Ascending aorta (tissue), 2 donors: ENCODE measurements around the gene HGF. TPM values are rescaled to one million over a fixed set of nuclear protein-coding genes. Genes with fewer than 3 reads are reported as not detected.

ENCODE experiments used
- DNase-seq, 2 donors: peaks; one replicate each; pipeline ENCODE4 v3.0.0-alpha.2; 2019; ENCODE audit warnings: low spot score in 2 of 2
- H3K27ac ChIP-seq, 2 donors: fragments of 200-600 bp; sonication (generic); one replicate each; pipeline ENCODE4 v1.5.1; 2016 to 2017; ENCODE audit warnings: mild to moderate bottlenecking in 1 of 2
- H3K27me3 ChIP-seq: fragments of 200-600 bp; sonication (generic); one replicate; pipeline ENCODE4 v1.5.1; 2017
- H3K36me3 ChIP-seq, 2 donors: fragments of 200-600 bp; sonication (generic); one replicate each; pipeline ENCODE4 v1.5.1; 2016
- H3K4me1 ChIP-seq, 2 donors: fragments of 200-600 bp; sonication (generic); one replicate each; pipeline ENCODE4 v1.5.1; 2016 to 2017; ENCODE audit warnings: mild to moderate bottlenecking in 1 of 2
- H3K4me3 ChIP-seq, 2 donors: fragments of 200-600 bp; sonication (generic); one replicate each; pipeline ENCODE4 v1.5.1; 2016 to 2017; ENCODE audit warnings: mild to moderate bottlenecking in 1 of 2
- H3K9me3 ChIP-seq, 2 donors: fragments of 200-600 bp; sonication (generic); one replicate each; pipeline ENCODE4 v1.5.1; 2016
- intact Hi-C: fragments of 100-400 bp; cut with DNase I; formaldehyde crosslinking; loops from one replicate; pipeline ENCODE4 v1.15.1; 2023
- total RNA-seq: library from RNA; depleted of rRNA; stranded (reverse); fragments of >200 nt; gene quantifications from one replicate; pipeline ENCODE4 v1.1.0, GENCODE V29; 2016
- TF ChIP-seq, protein P1 (sequence below), 3 experiments: fragments of 200-600 bp in 2 of 3; fragments of 450-650 bp in 1 of 3; sonication (generic) in 2 of 3; IDR thresholded peaks; one replicate each; pipeline ENCODE4 v1.5.1; 2016 to 2019; ENCODE audit warnings: antibody characterized with exemption in 3 of 3, mild to moderate bottlenecking in 1 of 3, moderate library complexity in 1 of 3

Gene HGF
- total RNA-seq, 1 donor from 2014 or later: 11.7 TPM

DNA sequence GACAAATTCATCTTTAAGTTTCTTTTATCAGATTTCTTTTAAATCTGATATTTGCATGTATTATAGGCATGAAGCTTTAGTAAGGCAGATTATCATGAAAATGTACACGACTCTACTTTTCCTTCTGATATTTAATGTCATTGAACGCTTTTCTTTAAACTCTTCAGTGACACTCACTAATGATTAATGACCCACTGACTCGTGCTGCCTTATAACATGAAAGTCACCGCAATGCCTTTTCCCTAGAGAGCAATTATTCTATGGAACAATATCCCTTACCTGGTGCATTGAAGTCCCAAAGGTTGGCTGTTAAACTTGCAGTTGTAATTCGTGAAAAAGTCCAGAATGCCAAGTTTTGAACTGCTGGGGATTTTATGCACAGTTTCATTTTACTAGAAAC is 33.4 kb upstream of the HGF start:
- intact Hi-C loops: no loop called here
- Histone ChIP-seq H3K27me3 (no peaks in the 10 kb centered on the region), H3K9me3 (no peaks in the 10 kb centered on the region), H3K4me1 (no peaks in the 10 kb centered on the region), H3K36me3 (no peaks in the 10 kb centered on the region), H3K27ac (no peak overlapping the region), H3K4me3 (no peak overlapping the region)
- TF ChIP-seq, protein P1, sequence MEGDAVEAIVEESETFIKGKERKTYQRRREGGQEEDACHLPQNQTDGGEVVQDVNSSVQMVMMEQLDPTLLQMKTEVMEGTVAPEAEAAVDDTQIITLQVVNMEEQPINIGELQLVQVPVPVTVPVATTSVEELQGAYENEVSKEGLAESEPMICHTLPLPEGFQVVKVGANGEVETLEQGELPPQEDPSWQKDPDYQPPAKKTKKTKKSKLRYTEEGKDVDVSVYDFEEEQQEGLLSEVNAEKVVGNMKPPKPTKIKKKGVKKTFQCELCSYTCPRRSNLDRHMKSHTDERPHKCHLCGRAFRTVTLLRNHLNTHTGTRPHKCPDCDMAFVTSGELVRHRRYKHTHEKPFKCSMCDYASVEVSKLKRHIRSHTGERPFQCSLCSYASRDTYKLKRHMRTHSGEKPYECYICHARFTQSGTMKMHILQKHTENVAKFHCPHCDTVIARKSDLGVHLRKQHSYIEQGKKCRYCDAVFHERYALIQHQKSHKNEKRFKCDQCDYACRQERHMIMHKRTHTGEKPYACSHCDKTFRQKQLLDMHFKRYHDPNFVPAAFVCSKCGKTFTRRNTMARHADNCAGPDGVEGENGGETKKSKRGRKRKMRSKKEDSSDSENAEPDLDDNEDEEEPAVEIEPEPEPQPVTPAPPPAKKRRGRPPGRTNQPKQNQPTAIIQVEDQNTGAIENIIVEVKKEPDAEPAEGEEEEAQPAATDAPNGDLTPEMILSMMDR (IDR thresholded peaks at IDR 0.05): no peak
- DNase-seq: no peak

DNA sequence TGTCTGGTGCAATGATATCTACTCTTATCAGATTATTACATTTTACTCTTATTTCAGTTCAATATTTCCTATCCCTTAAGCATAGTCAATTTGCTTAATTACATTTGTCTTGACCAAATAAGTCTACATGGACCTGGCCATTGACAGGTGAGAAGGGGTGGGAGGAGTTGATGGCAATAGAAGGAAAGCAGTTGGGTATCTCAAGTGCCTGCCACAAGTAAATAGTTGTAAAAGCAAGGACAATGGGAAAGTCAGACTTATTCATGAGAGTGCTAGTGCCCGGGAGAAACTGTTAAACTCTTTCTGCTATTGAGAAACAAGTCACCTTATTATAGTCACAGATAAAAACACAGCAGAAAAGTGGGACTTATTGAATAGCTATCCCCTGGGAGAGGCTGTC is 32.4 kb upstream of the HGF start:
- Histone ChIP-seq H3K4me3 (no peak overlapping the region), H3K27me3 (no peaks in the 10 kb centered on the region), H3K27ac (no peak overlapping the region), H3K9me3 (no peaks in the 10 kb centered on the region), H3K36me3 (no peaks in the 10 kb centered on the region), H3K4me1 (no peaks in the 10 kb centered on the region)
- TF ChIP-seq, protein P1 (IDR thresholded peaks at IDR 0.05): no peak
- no peak for DNase-seq
- intact Hi-C loops: no loop called here

DNA sequence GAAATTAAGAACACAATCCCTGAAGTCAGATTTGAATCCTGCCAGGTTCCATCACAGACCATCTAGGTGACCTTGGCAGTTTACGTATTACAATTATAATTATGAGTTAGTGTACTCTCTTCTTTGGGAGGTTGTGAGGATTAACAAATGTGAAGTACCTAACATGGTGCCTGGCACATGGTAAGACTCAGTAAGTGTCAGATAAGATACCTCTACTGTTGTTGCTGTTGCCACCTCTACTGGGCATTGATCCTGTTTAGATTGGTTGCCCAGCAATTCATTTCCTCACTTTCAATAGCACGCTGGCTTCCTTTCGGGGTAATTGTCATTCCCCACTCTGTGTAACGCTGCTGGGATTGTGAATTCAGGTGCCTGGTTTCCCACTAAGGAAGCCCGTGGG is 31.7 kb upstream of the HGF start:
- no peak overlapping the region for H3K4me3 ChIP-seq
- H3K27me3 ChIP-seq: no peaks in the 10 kb centered on the region
- DNase-seq: no peak
- no peaks in the 10 kb centered on the region for H3K4me1 ChIP-seq
- intact Hi-C loops: no loop called here
- H3K27ac ChIP-seq: no peak overlapping the region
- TF ChIP-seq, protein P1 (IDR thresholded peaks at IDR 0.05): no peak
- H3K9me3 ChIP-seq: no peaks in the 10 kb centered on the region
- H3K36me3 ChIP-seq: no peaks in the 10 kb centered on the region

DNA sequence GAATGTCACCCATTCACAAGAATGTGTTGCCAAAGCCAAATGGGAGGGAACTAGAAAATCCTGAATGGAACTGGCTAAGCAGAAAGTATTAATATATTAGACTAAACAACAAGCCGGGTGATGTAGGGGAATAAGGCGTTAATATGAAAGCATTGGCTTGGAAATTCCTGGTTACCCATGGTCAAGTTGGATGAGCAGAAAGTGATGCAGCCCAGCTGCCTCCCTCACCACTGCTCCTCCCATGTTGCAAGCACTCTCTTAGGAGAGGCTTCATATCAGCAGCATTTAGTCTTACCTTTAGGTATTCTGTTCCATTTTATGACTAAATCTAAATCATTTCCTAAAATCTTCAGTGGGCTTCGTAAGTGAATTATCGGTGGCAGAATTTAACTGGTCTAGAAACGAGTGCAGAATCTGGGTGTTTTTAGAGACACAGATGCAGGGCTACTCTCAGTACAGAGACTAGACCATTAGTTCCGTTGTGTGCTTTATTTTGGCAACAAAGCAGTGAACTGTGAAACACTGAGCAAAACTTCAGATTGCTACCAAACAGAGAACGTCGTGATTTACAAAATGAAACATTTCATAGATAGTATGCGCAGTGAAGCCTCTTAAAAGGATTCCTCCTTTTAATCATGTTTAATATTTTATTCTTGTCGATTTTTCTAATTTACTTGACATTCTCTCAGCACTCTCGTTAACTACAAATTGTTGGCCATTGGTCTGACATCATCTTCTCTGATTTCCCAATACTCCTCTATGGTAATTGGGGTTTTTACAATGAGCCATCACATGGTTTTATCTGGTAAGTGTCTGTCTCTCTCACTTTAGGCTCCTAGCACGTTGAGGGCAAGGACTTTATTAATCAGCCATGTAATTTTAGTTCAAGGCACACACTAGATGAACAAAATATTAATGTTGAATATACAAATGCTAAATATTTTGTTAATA is 22.0 kb upstream of the HGF start:
- DNase-seq: no peak
- no peaks in the 10 kb centered on the region for H3K9me3 ChIP-seq
- TF ChIP-seq, protein P1 (IDR thresholded peaks at IDR 0.05): no peak
- H3K4me3 ChIP-seq: no peak overlapping the region
- no peak overlapping the region for H3K27ac ChIP-seq
- peaks cover 0 to 10% of the 10 kb centered on the region in 2 donors for H3K4me1 ChIP-seq
- no peaks in the 10 kb centered on the region for H3K27me3 ChIP-seq
- no peaks in the 10 kb centered on the region for H3K36me3 ChIP-seq
- intact Hi-C loops: no loop called here

DNA sequence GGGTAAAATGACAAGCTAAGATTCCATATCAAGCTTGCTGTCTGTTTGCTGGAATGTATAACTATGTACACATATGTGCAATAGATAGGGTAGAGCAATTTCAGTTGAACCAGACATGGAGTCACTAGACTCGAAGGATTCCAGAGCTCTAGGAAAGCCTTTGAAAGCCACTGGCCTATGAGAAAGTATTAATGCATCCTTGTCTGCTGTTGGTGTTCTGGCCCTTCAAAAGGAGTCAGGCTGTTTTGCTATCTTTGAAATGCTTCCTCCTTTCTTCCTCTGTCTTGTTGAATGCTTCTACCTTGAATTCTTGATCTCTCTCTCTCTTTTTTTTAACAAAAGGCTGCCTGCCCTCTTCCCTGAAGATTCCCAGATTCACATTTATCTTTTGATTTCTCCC is 20.8 kb upstream of the HGF start:
- Histone ChIP-seq H3K4me3 (no peak overlapping the region), H3K4me1 (peaks cover 0 to 10% of the 10 kb centered on the region in 2 donors), H3K36me3 (no peaks in the 10 kb centered on the region), H3K27me3 (no peaks in the 10 kb centered on the region), H3K27ac (no peak overlapping the region), H3K9me3 (no peaks in the 10 kb centered on the region)
- TF ChIP-seq, protein P1 (IDR thresholded peaks at IDR 0.05): no peak
- no peak for DNase-seq
- intact Hi-C loops: no loop called here
